ENCODE data around the gene RAC2.

Gene RAC2

DNA sequence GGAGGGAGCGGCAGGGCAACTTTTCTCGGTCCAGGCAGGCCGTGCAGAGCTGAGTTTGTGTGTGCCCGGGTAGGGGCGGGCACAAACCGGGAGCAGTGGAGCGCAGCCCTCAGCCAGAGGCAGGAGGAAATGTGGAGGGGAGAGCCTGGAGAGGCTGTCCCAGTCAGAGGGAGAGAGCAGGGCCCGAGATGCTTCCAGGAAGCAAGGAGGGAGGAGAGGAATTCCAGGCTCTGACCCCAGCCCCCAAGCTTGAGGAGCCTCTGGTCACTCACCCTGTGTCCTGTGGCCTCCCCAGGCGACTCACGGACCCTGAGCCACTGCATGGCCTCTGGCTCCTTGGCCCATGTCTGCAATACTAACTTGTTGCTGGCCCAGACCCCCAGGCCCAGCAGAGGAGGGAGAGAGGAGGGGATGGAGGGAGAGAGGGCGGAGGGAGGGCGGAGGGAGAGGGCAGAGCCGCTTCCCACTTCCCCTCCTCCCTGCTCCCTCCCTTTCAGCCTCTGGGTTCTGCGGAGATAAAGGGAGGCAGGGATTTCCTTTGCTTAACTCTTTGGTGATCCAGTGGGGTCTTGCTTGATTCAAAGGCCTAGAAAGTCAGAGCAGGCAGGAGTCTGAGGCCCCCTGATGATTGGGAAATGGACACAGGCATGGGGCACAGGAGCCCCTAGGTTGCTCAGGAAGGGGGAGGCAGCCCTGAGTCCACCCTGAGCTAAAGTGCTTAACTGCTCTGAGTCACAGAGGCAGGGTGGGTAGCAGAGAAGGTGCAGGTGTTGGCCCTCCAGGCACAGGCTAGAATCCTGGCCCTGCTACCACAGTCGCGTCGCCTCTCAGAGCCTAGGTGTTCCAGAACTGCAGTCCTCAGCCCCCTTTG, 55.9 kb downstream of the RAC2 start, which contains the start of gene C1QTNF6:
C1QTNF6 (minus strand) TSS at position 357 of the 871 bp plus-strand sequence; CDS start at position 323, 34 bp downstream.
- no peak for DNase-seq (ENCODE audit: low spot score in 2 of 2)
- Histone ChIP-seq H3K4me1 (no peaks in the 10 kb centered on the region; the same call in 1 of the 2 replicates), H3K36me3 (replicated peaks) (no peaks in the 10 kb centered on the region), H3K9me3 (peaks cover 1% of the 10 kb centered on the region; the same call in 1 of the 2 replicates), H3K27me3 (ENCODE audit: low read depth) (0 out of 2 replicates have a peak, but pooled peaks cover 2% of the 10 kb centered on the region), H3K4me3 (no peak within 1 kb of the TSS)
- in situ Hi-C loops (cut with MboI; ENCODE audit: low sequenced_read_pairs) = no loop called here

DNA sequence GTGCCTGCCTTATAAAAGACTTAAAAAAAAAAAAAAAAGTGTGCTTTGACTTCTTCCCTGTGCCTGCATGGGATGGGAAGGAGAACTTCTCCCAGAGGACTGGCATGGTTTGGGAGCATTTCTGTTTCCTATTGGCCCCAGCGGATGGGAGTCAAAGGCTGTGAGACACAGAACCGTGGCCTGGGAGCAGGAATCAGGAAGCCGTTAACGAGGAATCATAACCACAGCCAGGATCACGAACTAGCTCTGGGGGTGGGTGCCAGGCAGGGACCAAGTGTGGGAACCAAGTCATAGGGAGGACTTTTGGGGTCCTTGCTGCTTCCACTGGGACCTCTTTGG, 56.5 kb downstream of the RAC2 start:
- H3K4me1 ChIP-seq = no peaks in the 10 kb centered on the region; the same call in 1 of the 2 replicates
- no peaks in the 10 kb centered on the region for H3K9me3 ChIP-seq
- H3K27me3 ChIP-seq (ENCODE audit: low read depth) = 0 out of 2 replicates have a peak, but pooled peaks cover 2% of the 10 kb centered on the region
- in situ Hi-C loops (cut with MboI; ENCODE audit: low sequenced_read_pairs) = no loop called here
- no peak overlapping the region for H3K4me3 ChIP-seq
- DNase-seq (ENCODE audit: low spot score in 2 of 2) = no peak
- H3K36me3 ChIP-seq (replicated peaks) = no peaks in the 10 kb centered on the region

DNA sequence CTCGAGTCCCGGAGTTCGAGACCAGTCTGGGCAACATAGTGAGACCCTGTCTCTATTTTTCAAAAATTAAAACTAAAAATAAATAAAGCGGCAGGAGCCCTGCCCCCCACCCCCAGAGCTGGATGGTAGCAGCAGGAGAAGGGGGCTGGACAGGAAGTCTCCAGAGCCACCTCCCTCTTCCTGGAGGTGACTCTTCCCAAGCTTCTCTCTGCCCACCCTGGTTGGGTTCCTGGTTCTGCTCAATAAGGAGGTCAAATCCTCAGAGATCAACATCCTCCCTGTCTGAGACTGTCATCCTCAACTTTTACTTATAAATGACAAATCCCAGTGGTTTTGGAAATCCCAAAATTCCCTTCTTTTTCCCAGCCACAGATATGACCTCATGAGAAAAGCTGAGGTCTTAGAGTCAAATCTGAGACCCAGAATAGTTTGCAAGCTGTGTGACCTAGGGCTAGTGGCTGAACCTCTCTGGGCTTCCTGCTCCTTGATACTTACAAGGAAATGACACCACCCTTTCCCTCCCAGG, 57.0 kb downstream of the RAC2 start:
- in situ Hi-C loops (cut with MboI; ENCODE audit: low sequenced_read_pairs) = no loop called here
- 0 out of 2 replicates have a peak, but pooled peaks cover 2% of the 10 kb centered on the region for H3K27me3 ChIP-seq (ENCODE audit: low read depth)
- H3K4me1 ChIP-seq = no peaks in the 10 kb centered on the region; the same call in 1 of the 2 replicates
- DNase-seq (ENCODE audit: low spot score in 2 of 2) = no peak
- H3K9me3 ChIP-seq = no peaks in the 10 kb centered on the region
- no peak overlapping the region for H3K4me3 ChIP-seq
- H3K36me3 ChIP-seq (replicated peaks) = no peaks in the 10 kb centered on the region

DNA sequence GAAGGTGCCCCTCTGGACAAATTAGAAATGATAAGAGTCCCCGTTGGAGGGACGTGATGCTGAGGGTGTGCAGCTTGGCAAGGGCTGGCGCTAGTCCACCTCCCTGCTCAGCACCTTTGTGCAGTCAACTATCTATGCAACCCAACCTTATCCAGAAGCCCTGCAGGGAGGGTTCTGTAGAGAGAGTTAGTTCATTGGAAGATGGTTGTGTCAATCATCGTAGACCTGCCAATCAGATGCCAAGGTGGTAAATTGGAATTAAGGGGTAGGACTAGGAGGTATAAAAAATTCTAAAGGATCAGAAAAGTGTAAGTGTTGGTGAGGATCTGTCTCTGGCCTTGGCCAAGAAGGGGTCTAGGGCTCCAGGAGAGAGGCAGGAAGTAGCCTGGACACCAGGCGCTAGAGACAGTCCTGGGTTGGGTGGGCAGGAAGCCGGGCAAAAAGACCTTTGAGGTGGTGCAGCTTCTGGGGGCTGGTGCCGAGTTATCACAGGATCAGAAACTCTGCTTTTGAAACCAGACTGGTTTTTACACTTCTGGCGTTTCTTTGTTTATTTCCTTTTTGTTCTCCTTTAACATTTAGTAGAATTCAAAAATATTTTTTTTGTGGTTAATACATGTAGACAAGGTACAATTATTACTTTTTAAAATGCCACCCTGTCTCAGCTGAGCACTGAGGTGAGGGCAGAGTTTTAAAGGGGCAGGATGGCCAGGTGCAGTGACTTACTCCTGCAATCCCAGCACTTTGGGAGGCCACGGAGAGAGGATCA, 57.7 kb downstream of the RAC2 start:
- Histone ChIP-seq H3K9me3 (no peaks in the 10 kb centered on the region), H3K27me3 (ENCODE audit: low read depth) (0 out of 2 replicates have a peak, but pooled peaks cover 2% of the 10 kb centered on the region), H3K4me3 (no peak overlapping the region), H3K36me3 (replicated peaks) (no peaks in the 10 kb centered on the region), H3K4me1 (no peaks in the 10 kb centered on the region; the same call in 1 of the 2 replicates)
- peak; percentile 21 to 56 for DNase-seq (ENCODE audit: low spot score in 2 of 2)
- in situ Hi-C loops (cut with MboI; ENCODE audit: low sequenced_read_pairs) = no loop called here

DNA sequence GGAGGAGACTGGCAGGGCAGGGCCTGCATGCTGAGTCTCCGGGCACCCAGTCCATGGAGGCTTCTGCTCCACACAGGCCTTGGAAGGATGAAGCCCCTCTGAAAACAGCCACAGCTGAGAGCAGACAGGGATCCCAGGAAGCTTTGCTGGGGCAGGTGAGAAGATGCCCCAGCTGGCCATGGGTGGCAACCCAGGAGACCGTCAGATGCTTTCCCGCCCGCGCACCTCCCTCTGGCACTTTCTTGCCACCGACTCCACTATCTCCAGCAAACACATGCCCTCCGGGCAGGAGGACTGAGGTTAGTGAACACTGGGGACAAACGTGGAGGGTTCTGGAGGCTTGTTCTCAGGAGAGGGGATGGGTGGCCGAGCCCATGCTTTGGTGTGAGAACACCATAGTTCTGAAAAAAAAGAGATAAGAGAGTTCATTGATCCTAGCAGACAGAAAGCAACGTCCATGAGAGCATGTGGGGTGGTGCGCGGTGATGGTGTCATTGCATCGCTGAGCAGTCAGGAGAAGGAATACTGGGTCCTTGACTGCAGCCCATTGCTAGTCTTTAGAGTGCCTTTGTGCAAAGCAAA, 58.3 kb downstream of the RAC2 start:
- in situ Hi-C loops (cut with MboI; ENCODE audit: low sequenced_read_pairs) = no loop called here
- no peak for DNase-seq (ENCODE audit: low spot score in 2 of 2)
- H3K36me3 ChIP-seq (replicated peaks) = no peaks in the 10 kb centered on the region
- H3K4me1 ChIP-seq = no peaks in the 10 kb centered on the region; the same call in 1 of the 2 replicates
- no peaks in the 10 kb centered on the region for H3K9me3 ChIP-seq
- 0 out of 2 replicates have a peak, but pooled peaks cover 2% of the 10 kb centered on the region for H3K27me3 ChIP-seq (ENCODE audit: low read depth)
- H3K4me3 ChIP-seq = no peak overlapping the region

DNA sequence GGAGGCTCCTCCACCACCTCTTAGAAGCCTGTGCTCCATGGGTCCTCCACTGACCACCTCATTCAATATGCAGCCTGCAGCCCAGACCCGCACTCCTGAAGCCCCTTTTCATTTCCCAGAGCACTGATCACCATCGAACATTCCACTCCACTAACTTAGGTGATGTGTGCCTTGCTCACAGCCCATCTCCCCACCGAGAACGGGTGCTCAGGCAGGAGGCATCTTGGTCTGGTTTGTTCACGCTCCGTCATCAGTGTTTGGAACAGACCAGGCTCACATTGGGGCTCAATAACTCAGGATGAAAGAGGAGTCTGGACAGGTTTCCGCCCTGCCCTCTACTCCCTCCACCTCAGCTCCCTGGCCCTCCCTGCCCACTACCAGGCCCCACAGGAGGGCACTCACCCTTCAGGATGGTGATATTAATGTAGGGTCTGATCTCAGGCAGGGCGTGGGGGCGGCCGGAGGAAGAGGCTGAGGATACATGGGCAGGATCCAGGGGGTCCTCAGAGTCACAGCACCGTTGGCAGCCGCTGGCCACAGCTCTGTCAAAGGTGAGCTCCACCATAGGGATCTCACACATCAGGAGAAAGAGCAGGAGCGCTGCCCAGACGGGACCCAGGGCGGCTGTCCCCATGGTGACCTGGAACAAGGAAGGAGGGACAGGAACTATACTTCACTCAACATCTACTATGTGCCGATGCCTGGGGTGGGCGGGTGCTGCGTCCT, 59.1 kb downstream of the RAC2 start:
- Histone ChIP-seq H3K4me3 (no peak overlapping the region), H3K9me3 (no peaks in the 10 kb centered on the region), H3K4me1 (no peaks in the 10 kb centered on the region; the same call in 1 of the 2 replicates), H3K27me3 (ENCODE audit: low read depth) (0 out of 2 replicates have a peak, but pooled peaks cover 2% of the 10 kb centered on the region), H3K36me3 (replicated peaks) (no peaks in the 10 kb centered on the region)
- no peak for DNase-seq (ENCODE audit: low spot score in 2 of 2)
- in situ Hi-C loops (cut with MboI; ENCODE audit: low sequenced_read_pairs) = no loop called here

DNA sequence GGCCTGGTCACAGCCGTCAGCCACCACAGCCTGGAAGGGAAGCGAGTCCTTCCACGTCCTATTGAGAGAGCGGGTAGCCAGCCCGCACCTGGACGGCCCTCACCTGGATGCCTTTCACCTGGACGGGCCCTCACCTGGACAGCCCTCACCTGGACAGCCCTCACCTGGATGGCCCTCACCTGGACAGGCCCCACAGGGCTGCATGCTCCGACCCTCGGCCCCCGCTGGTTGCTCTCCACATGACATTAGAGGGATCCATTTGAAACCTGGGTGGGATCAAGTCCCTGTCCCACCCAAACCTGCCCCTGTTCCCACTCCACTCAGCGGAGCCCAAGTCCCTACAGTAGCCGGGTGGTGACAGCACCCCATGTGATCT, 59.7 kb downstream of the RAC2 start:
- Histone ChIP-seq H3K9me3 (no peaks in the 10 kb centered on the region), H3K27me3 (ENCODE audit: low read depth) (0 out of 2 replicates have a peak, but pooled peaks cover 2% of the 10 kb centered on the region), H3K4me3 (no peak overlapping the region), H3K4me1 (no peaks in the 10 kb centered on the region; the same call in 1 of the 2 replicates), H3K36me3 (replicated peaks) (no peaks in the 10 kb centered on the region)
- in situ Hi-C loops (cut with MboI; ENCODE audit: low sequenced_read_pairs) = no loop called here
- DNase-seq (ENCODE audit: low spot score in 2 of 2) = no peak

DNA sequence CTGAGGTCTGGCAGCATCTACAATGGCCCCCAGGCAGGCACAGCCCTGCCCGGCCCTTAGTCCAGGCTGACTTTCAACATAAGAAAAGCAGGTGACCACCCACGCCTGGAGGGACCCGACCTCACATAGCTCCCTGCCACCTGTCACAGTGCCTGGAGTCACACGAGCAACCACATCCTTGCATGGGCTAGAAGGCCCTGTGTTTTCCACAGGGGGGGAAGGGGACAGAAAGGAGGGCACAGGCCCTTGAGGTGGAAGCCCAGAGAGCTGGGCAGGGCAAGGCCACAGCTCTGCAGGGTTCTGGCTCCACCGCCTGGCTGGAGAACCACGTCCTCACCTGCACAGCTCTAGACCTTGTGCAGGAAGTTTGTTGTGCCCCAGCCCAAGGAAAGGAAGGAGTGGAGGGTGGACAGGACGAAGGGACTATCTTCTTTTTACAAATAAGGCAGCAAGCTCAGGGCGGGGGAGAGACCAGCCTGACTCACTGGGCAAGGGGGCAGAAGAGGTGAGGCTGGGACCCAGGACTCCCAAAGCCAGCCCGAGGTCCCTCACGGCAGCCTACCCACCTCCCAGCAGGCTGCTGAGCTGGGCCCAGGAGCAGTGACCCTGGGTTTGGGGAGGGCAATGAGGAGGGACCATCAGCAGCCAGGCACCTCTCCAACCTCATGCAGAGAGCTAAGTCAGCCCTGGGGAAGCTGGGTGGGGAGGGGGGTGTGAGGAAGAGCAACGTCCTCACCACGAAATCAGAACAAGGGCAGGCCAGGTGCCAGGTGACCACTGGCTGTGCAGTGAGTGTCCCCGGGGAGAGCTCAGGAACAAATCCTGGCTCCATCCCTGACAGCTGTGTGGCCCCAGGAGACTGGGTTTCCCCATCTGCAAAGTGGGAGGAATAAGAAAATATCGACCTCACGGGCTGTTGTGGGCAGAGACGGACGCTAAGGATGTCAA, 60.4 kb downstream of the RAC2 start:
- in situ Hi-C loops (cut with MboI; ENCODE audit: low sequenced_read_pairs) = no loop called here
- DNase-seq (ENCODE audit: low spot score in 2 of 2) = no peak
- Histone ChIP-seq H3K9me3 (no peaks in the 10 kb centered on the region), H3K4me3 (no peak overlapping the region), H3K4me1 (no peaks in the 10 kb centered on the region; the same call in 1 of the 2 replicates), H3K27me3 (ENCODE audit: low read depth) (0 out of 2 replicates have a peak, but pooled peaks cover 2% of the 10 kb centered on the region), H3K36me3 (replicated peaks) (no peaks in the 10 kb centered on the region)

DNA sequence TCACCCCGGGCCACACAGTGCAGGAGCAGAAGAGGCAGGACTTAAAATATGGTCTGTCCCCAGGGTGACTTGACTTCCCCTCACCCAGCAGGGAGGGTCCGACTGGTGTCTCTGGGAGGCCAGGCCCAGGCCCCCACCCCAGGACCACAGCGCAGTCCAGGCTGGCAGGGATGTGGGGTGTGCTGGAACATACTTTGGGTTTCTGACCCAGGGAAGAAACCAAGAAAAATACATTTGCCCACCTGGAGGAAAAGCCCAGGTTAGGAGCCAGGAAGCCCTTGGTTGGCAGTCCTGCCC, 61.2 kb downstream of the RAC2 start:
- Histone ChIP-seq H3K36me3 (replicated peaks) (no peaks in the 10 kb centered on the region), H3K4me3 (no peak overlapping the region), H3K27me3 (ENCODE audit: low read depth) (peaks cover 4% of the 10 kb centered on the region), H3K9me3 (no peaks in the 10 kb centered on the region), H3K4me1 (no peaks in the 10 kb centered on the region; the same call in 1 of the 2 replicates)
- in situ Hi-C loops (cut with MboI; ENCODE audit: low sequenced_read_pairs) = no loop called here
- DNase-seq (ENCODE audit: low spot score in 2 of 2) = no peak

DNA sequence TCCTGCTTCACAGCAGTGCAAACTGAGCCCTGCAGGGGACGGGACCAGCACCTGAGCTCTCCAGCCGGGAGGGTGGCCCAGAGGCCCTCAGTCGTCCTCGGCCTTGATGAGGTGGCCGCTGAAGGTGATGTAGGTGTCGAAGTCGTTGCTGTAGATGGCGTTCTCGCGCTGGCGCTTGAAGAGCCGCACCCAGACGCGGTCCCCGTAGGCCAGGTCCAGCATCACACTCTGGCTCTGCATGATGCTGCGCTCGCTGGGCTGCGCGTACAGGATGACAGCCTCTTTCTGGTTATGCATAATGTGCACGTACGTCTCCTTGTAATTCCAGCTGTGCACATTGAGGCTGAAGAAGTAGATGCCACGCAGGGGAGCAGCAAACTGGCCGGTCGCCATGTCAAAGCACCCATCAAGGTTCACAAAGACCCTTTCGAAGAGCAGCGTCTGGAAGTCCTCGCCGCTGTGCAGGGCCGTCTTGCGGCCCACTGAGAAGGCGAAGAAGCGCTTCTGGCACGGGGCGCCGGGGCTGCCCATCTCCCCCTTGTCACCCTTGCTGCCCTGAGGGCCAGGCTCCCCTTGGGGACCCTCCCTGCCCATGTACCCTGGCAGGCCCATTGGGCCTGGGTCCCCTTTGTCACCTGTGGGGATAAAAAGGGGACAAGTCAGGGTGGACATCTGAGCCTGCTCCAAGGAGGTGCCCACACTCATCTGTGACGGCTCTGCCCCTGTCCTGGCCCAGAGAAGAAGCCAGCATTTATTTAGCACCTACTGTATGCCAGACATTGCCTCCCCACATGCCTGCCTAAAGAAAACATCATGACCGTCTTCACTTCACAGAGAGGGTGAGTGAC, 61.7 kb downstream of the RAC2 start:
- Histone ChIP-seq H3K4me3 (no peak overlapping the region), H3K4me1 (no peaks in the 10 kb centered on the region; the same call in 1 of the 2 replicates), H3K27me3 (ENCODE audit: low read depth) (peaks cover 10% of the 10 kb centered on the region), H3K36me3 (replicated peaks) (no peaks in the 10 kb centered on the region), H3K9me3 (no peaks in the 10 kb centered on the region)
- DNase-seq (ENCODE audit: low spot score in 2 of 2) = no peak
- in situ Hi-C loops (cut with MboI; ENCODE audit: low sequenced_read_pairs) = no loop called here

DNA sequence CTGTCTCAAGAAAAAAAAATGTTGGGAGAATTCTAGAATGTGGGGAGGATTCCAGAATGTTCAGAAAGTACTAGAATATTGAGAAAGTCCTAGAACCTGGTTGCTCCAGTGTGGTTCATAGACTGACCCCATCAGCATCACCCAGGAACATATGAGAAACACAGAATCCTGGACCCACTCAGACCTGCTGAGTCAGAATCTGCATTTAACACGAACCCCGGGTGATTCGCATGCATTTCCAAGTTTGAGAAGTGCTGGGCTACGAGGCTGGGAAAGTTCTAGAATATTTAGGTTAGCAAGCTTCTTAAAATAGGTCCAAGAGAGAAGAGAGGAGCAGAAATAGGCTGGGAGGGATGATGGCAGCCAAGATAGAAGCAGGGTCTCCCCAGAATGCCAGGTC, 62.4 kb downstream of the RAC2 start:
- no peak overlapping the region for H3K4me3 ChIP-seq
- H3K9me3 ChIP-seq = no peaks in the 10 kb centered on the region
- H3K36me3 ChIP-seq (replicated peaks) = no peaks in the 10 kb centered on the region
- H3K27me3 ChIP-seq (ENCODE audit: low read depth) = peaks cover 14% of the 10 kb centered on the region
- H3K4me1 ChIP-seq = no peaks in the 10 kb centered on the region
- no peak for DNase-seq (ENCODE audit: low spot score in 2 of 2)
- in situ Hi-C loops (cut with MboI; ENCODE audit: low sequenced_read_pairs) = no loop called here

Measured in HAP-1 (cell line).